ENCODE measurements around the gene KRT78. TPM values are rescaled to one million over a fixed set of nuclear protein-coding genes. Genes with fewer than 3 reads are reported as not detected.

The KRT78 gene
- polyA plus RNA-seq, 1 donor: not detected

DNA sequence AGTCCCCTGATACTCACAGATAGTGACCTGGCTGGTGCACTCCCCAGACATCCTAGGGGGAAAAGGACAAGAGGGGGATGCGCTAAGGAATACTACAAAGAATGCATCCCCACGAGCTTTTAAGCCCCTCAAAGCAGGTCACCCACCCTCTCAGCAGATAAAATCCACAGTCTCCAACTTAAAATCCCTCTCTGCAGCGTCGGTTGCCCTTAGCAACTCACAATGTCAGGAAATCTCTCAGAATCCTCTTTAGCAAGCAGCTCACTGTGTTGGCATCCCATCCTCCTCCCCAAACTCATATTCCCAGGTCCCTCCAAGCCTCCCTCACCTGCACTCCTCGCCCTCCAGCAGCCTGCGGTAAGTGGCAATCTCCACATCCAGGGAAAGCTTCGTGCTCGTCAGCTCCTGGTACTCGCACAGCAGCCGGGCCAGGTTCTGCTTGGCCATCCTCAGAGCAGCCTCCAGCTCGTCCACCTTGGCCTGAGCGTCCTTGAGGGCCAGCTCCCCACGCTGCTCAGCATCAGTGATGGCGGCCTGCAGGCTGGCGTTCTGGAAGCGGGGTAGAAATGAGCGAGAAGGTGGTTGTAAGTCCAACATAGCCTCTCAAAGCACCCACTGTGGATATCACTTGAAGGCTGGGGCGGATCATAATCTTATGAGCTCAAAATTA is 9.2 kb downstream of the KRT78 start:
- no peak for DNase-seq

DNA sequence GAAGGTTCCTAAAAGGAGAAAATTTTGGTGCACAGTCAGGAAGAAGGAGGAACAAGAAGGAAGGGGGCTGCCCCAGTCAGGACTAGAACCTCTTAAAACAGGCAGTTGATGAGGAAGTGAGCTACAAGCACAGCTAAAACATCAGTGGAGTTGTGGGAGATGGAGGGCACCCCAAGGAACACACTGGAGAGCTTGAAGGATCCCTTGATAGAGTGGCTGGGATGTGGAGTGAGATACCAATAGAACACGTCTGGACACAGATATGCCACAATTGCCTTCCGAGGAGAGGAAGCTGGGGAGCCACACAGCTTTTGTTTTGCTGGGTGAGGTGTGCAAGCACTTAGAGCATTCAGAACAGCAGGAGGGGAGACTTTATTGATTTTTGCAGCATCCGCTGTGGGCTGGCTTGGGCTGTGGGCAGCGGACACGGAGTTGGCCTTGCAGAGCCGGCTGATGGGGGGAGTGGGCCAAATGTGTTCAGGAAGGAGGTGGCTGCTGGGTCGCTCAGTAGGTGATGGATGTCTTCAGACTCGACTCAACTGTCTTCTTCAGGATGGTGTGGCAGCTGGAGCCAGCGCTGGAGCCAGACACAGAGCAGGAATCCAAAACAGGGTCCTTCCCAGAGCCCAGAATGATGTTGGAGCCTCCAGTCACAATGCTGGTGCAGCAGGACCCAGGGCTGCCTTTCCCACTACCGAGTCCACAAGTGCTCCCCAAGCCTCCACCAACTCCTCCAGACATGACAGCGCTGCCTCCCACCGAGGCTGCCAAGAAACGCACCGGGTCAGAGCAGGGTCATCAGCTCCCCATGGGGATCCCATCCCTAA is 10.0 kb downstream of the KRT78 start:
- DNase-seq: no peak

DNA sequence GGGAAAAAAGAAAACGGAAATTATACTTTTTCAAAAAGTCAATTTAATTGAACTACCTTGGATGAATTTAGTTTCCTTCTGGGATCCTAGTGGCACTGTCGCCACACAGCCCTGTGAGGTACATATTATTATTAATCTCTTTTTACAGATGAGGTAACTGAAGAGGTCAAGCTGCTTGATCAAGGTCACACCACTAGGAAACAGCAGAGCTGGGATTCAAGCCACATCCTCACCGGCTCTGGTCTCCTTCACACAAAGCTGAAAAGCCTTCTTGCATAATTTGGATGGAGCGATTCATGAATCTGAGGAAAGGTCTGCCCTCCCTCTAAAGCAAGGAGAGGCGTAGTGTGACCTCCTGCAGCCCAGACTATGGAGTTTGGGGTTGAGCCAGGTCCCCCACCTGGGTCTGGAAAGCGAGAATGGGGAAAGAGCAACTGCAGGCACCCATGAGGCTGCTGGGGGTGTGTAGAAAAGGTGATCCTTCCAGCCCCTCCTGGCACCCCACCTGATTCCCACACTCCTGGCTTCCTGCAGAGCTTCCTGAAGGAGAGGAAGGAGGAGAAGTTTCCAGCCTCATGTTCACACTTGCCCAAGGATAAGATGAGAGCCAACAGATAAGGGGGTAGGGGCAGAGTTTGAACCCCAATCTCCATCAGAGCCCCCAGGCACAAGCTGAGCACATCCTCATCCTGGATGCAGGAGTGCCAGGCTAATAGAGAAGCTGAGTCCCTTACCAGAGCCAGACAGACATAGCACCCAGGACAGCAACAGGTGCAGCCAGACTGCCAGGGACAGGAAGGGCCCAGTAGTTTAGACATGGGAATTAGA is 10.8 kb downstream of the KRT78 start:
- DNase-seq: no peak

DNA sequence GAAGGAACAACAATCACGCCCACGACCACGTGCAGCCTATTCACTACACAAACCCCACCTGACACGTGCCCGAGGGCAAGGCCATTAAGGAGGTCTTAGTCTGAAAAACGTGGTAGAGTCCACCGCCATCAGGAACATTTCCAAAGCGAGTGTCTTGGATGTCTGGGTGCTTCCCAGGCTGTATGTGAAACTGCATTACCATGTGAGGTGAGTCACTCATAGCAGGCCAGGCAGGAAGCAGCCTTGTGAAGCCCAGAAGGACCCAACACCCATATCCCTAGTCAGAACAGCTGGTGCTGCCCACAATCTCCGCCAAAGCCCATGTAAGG is 11.4 kb downstream of the KRT78 start:
- DNase-seq: no peak

DNA sequence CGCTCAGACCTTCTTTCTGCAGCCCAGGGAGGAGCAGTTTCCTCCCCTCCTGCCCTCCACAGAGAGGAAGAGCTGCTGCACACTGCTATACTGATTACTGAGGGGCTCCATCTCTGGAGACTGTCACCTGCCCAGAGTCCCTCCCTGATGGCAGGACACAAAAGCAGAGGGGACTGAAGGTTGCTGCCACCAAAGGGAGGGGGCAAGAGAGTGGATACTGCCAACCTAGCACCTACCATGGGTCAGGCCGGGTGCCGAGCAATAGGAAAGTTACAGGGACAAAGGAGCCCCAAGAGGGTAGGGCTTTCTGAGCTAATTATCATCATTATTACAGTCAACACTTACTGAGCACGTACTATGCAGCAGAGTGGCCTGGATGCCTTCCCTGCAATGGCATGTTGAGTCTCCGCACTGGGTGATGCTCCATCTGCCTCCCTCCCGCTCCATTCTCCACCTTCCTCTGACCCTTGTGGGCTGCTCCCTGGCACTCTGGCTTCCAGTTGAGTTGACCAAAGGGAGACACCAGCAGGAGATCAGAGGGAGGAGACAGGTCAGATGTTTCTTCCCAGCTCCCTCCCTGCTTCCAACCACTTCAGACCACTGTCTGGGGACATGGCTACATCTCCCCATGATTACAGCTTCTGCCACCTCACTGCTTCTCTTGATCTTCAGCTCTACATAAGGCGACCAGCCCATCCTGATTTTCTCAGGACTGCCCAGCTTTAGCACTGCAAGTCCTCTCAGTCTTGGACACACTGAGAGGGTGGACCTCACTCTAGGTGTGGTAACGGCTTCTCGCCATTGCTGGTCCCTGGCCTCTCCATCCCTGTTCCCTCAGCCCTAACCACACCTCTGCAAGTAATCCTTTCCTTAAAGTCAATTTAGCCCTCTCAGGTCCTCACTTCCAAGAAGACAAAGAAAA is 12.0 kb downstream of the KRT78 start:
- DNase-seq: no peak

DNA sequence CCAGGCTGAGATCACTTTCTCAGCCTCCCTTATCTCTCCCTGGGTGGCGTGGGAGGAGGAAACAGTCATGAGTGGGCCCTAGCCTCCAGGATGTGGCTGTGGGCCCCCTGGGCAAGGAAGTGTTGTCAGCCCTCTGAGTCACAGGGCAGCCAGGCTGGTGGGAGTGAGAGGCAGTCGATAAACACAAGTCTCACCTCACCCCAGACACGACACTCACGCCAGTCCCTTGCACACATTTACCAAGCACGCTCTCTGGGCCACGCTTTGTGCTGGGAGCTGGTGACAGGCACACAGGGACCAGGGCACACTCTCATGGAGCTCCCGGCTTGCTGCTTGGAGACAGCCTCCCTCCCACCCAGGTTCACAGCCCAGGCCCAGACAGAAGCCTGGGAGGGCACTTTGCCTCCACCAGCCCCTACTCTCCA is 12.7 kb downstream of the KRT78 start:
- no peak for DNase-seq

DNA sequence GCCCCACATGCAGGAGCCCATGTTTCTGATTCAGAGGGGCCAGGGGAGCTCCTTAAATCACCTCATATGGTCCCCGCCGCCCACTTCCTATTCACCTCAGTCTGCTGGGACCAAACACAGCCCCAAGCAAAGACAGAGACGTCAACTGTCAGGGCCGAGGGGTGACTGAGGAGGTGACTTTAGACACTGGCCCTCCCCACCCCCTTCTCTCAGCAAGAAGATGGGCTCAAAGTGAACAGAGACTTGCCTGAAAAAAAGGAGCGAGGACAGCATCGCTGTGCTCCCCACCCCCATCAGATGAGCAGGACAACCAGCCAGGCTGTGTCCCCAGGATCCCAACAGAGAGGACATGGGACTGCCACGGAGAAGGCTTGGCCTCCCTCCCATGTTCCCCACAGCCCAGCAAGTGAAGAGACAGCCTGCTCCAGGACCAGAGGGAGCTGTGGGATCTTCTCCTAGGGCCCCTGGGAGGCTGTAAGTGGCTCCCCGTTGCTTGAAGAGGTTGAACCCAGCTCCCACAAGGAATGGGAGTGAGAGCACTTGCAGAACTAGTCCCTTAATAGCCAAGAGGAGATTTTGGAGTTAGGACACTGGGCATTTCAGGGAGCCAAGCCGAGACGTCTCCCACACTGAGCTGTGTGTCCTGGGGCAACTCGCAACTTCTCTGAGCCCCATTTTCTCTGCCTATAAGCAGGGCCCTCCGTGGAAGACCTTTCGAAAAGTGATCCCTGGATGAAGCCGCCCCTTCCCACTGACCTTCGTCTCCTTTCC is 13.3 kb downstream of the KRT78 start:
- no peak for DNase-seq

DNA sequence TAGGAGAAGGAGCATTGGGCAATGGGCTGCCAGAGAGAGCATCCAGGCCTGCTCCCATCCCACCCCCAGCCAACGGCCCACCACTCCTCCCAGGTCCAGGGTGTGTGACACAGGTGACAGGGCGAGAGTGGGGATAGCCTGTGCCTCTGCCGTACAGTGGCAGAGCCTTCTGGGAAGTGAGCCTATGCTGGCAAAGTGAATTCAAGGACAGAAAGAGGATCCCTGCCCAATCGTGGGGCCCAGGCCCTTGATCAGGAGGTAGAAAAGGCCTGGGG is 14.1 kb downstream of the KRT78 start:
- DNase-seq: no peak

DNA sequence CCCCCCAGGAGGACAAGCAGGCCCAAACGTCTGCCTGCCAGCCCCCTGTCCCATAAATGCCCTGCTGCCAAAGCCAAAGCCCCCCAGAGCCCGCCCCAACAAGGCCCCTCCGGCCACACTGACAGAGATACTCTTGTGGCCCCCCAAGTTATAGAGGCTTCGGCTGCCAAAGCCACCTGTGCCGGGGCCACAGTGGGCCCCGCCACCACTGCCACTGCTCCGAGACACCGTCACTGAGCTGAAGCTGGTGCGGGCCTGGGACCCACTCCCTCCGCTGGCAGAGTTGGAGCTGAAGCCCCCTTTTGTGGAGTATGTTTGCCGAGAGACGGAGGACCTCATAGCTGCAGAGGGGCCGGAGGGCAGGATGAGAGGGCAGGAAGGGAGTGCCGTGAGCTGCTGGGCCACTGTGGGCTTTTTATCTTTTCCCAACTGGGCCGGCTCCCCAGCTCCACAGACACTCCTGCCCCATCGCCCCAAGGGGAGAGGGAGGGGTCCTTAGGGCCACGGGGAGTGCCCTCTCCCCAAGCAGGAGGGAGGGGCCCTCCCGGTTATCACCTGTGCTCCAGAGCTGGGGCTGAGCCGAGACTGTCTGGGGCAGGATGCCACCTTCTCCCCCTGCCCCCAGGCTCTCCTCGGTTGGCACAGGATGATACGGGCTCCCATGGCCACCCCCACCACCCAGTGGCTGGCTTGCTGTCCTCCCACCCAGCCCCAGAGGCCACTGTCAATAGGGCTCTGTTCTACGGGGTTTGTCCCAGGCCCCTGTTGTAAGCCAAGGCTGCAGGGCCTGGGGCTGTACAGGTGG is 14.7 kb downstream of the KRT78 start, which contains the start of gene KRT79:
TSS of gene KRT79 (minus strand) at position 390 of the 805 bp plus-strand sequence. CDS start at position 339, 51 bp downstream.
- DNase-seq: no peak

DNA sequence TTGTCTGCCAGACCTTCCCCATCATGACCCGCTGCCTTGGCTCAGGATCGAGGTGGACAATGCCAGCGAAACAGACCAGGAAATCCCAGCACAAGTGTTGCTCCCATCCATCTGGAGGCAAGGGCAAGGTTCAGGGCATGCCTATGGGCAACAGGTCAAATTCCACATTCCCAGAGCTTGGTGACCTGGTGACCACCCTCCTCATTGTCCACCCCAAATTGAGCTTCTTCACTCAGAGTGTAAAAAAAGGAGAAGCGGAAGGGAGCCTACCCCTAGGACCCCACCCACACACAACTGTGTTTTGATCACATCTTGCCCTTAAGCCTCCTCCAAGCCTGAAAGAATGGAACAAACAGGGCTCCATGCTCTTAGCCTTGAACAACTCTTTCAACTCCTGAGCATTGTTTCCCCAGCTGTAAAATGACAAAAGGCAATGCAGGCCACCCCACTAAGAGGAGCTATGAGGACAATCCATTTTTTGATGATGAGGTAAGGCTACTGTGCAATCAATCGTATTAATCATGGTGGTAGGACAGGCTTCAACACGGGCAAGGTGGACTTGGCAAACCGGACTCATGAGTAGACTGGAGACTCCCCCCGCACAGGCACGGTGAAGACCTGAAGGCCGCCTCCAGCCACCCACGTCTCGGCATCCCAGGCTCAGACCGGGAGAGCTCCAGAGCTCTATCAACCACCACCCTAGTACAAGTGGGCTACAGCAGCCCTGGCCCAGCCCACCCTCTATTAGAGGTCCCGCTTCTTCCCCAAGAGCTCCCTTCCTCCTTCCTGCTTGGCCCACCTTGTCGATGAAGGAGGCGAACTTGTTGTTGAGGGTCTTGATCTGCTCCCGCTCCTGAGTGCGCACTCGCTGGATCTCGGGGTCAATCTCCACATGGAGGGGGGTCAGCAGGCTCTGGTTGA is 15.5 kb downstream of the KRT78 start:
- DNase-seq: no peak

DNA sequence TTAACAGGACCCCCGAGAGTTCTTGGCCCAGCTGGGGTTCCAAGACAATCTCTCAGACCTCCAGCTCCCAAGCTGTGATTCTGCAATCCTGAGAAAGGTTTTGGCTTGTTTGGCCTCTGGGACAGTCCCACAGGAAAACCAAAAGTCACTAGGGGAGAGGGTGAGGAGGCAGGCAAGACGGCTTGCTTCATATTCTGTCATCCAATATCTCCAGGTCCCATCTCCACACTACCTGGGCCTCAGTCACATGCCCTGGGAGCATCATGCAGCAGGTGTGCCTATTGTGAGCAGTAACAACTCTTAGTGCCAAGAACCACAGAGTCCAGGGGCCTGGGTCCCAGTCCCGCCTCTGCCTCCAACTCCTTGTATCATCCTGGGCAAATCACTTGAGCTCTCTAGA is 16.3 kb downstream of the KRT78 start:
- no peak for DNase-seq

DNA sequence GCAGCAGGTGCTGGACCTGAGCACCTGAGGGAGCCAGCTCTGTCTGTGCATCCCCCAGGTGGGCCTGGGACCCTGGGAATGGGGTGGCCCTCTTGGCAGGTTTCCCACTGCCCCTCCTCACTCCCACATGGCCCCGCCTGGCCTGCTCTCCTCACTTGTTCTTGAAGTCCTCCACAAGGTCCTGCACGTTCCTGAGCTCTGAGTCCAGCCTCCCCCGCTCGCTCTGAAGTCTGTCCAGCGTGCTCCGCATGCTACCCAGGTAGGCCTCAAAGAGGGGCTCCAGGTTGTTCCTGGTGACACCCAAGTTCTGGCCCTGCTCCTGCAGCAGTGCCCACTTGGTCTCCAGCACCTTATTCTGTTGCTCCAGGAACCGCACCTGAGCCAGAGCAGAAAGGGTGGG is 17.5 kb downstream of the KRT78 start:
- DNase-seq: no peak

DNA sequence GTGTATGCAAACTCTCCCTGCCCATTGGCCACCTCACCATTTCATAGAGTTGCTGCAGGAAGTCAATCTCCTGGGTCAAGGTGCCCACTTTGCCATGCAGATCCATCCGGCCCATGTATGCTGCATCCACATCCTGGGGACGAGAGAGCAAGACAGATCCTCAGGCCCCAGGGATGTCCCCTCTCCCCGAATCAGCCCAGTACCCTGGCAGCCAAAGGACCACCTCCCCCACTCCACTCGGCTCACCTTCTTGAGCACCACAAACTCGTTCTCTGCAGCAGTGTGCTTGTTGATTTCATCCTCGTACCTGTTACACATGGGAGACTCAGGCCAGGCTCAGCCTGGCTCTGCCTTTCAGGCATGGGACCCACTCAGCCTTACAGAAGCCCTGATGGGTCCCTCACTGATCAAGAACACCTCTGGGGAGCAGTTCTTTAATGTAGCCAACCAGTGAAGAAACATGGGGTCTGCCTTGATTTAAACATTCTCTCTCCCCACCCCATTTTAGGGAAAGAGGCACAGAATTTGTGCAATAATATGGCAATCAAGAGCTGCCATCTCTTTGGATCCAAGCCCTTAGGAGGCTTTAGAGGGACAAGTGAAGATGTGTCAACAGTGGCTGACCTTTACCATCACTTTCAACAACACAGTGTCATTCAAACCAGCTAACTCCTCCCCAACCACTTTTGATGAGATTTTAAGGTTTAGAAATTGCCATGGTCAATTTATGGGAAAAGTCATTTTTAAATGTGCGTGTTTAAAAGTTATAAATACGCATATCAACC is 18.6 kb downstream of the KRT78 start:
- no peak for DNase-seq

DNA sequence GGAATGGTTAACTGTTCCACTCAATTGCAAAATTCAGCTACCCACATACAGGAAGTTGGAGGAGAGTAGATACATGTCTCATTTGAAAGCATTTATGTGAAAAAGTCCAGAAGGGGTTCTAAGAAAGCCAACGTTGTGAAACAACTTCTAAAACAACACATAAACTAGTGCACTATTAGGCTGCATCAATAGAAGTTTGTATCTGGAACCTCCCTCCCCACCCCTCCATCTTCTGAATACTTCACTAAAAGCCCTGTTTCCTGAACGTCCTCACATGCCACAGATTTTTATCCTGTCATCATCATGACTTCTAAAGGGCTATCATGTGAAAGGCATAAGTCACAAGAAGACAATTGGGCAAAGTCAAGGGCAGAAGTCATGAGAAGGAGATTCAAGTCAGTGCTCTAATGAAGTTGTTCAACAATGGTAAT is 20.2 kb downstream of the KRT78 start:
- DNase-seq: no peak

DNA sequence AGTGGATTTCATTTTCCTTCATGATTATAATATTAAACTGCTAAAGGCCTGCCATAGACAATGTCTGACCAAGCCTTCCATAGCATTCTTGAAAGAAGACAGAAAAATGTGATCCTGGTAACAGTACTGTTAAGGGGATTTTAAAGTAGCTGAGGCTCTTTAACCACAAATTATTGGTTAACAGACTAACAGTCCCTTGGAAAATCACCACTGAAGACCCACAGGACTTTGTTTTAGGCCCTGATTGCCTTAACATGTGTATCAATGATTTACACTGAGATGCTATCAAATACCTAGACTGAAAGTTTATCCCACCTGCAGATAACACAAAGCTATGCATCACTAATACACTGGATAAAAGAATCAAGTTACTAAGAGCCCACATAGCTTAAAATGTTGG is 20.6 kb downstream of the KRT78 start:
- no peak for DNase-seq

DNA sequence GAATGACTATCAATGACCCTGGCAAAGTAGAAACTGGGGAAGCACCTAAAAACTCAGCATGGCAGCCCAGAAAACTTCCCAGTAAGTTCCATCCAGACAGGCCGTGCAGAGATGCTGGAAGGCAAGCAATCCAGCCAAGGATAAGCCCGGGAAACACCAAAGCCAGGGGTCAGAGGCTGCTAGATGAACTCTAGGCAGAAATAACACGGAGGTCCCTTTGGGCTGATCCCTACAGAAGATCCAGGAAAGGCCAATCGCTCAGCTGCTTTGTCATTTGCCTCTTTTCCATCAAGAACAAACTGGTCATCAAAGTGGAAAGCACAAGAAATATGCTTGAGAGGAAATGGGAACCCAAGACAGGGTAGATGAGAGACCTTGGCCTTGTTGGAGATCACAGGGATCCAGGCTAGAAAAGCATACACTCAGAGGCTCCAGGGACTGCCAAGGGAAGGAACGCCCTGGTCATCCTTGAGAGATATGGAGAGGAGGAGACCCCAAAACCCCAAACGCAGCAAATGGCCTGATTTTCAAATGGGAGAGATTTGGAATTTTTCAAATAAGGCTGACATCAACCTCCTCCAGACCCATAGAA is 21.2 kb downstream of the KRT78 start:
- DNase-seq: no peak

DNA sequence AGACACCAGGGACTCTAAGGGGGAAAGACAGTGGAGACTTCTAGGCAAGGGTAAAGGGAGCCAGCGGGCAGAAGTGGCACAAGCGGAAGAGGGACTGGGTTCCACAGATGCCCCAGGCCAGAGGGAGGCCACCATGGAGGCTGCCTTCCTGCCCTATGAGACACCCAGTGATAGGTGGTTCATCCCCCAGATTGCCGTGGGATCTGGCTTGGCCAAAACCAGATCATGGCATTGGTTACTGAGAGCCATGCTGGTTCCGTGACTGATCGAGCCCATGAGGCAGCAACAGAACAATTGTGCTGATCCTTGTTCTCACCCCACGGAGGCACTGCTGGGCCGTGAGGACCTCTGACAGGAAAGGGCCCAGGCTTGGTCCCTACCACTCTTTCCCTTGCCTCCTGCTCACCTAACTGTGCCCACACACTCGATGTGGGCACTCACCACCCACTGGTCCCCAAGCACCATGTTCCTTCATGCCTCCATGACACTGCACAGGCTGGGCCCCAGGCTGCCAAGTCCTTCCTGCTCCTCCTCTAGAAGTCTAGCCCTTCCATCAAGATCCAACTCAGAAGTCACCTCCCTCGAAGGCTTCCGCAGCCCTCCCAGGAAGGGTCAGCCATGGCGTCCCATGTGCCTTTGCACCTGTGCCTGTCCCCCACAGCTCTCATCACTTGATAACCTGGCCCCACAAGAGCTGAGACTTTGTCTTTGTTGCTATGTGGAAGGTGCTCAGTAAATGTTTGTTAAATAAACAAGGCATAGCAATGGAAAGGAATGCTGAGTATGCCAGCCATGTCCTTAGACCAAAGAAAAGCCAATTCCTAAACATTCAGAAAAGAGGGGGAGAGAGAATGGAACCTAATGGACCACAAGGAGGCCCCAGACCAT is 21.9 kb downstream of the KRT78 start:
- DNase-seq: no peak
